Neural cell (in vitro differentiated cells): ENCODE measurements around the gene CPXM2. TPM values are rescaled to one million over a fixed set of nuclear protein-coding genes. Genes with fewer than 3 reads are reported as not detected.

Experiments
- H2AFZ ChIP-seq: fragments of 200-600, 300-800 bp; sonication (generic), shearing (Covaris generic); 2 replicates; pipeline ENCODE4 v1.6.0; 2014; ENCODE audit warnings: low read depth, mild to moderate bottlenecking, antibody characterized with exemption, low read length, moderate library complexity
- H3F3A ChIP-seq: fragments of 200-600 bp; shearing (Covaris generic); 2 replicates; pipeline ENCODE4 v1.6.1; 2016; ENCODE audit warnings: mild to moderate bottlenecking, moderate library complexity, mixed read lengths, antibody characterized with exemption, low read length; ENCODE audit not compliant: insufficient read depth, poor library complexity, severe bottlenecking
- H3K27ac ChIP-seq: fragments of 200-600, 300-800 bp; sonication (generic), shearing (Covaris generic); 2 replicates; pipeline ENCODE4 v1.5.1; 2014; ENCODE audit warnings: mild to moderate bottlenecking, low read length, moderate library complexity
- H3K27me3 ChIP-seq: fragments of 300-800, 200-600 bp; sonication (generic), shearing (Covaris generic); 2 replicates; pipeline ENCODE4 v1.6.0; 2014; ENCODE audit warnings: mild to moderate bottlenecking, low read depth, low read length, moderate library complexity; ENCODE audit not compliant: insufficient read depth
- H3K36me3 ChIP-seq: fragments of 300-800, 200-600 bp; sonication (generic), shearing (Covaris generic); 2 replicates; pipeline ENCODE4 v1.5.1; 2014; ENCODE audit warnings: mild to moderate bottlenecking, antibody characterized with exemption, low read length, moderate library complexity; ENCODE audit not compliant: insufficient read depth
- H3K4me2 ChIP-seq: fragments of 300-800, 200-600 bp; sonication (generic), shearing (Covaris generic); 2 replicates; pipeline ENCODE4 v1.6.0; 2014; ENCODE audit warnings: mild to moderate bottlenecking, low read length
- H3K4me3 ChIP-seq: fragments of 300-800, 200-600 bp; sonication (generic), shearing (Covaris generic); 2 replicates; pipeline ENCODE4 v1.5.1; 2014; ENCODE audit warnings: mild to moderate bottlenecking, low read length, moderate library complexity
- H3K79me2 ChIP-seq: fragments of 200-600 bp; shearing (Covaris generic); replicated peaks from 2 replicates; pipeline ENCODE4 v1.6.0; 2014; ENCODE audit warnings: mild to moderate bottlenecking, low read length, moderate library complexity; ENCODE audit not compliant: insufficient read depth
- H3K9ac ChIP-seq: fragments of 300-800, 200-600 bp; sonication (generic), shearing (Covaris generic); 2 replicates; pipeline ENCODE4 v1.6.1; 2016; ENCODE audit warnings: mild to moderate bottlenecking, low read length, mixed read lengths
- H3K9me2 ChIP-seq: fragments of 200-600 bp; shearing (Covaris generic); 2 replicates; pipeline ENCODE4 v1.6.1; 2016; ENCODE audit warnings: mild to moderate bottlenecking, low read length, mixed read lengths; ENCODE audit not compliant: insufficient read depth
- H3K9me3 ChIP-seq: fragments of 200-600, 300-800 bp; sonication (generic), shearing (Covaris generic); 2 replicates; pipeline ENCODE4 v1.6.1; 2016; ENCODE audit warnings: mild to moderate bottlenecking, mixed run types, low read length, moderate library complexity, mixed read lengths
- H4K20me1 ChIP-seq: fragments of 200-600 bp; shearing (Covaris generic); 2 replicates; pipeline ENCODE4 v1.6.1; 2016; ENCODE audit warnings: mild to moderate bottlenecking, mixed run types; ENCODE audit not compliant: insufficient read depth
- EP300 ChIP-seq: fragments of 450-650 bp; conservative IDR thresholded peaks from 2 replicates; pipeline ENCODE4 v1.6.1; 2014; ENCODE audit warnings: antibody characterized with exemption, mild to moderate bottlenecking, moderate library complexity; ENCODE audit not compliant: poor library complexity, severe bottlenecking
- EZH2 ChIP-seq: fragments of 200-600, 300-800 bp; shearing (Covaris generic), sonication (generic); IDR thresholded peaks from 2 replicates; pipeline ENCODE4 v1.6.1; 2014; ENCODE audit warnings: antibody characterized with exemption, low read length, borderline replicate concordance, mild to moderate bottlenecking; ENCODE audit not compliant: insufficient read depth, poor library complexity, severe bottlenecking
- MXI1 ChIP-seq: fragments of 450-650 bp; conservative IDR thresholded peaks from 2 replicates; pipeline ENCODE4 v1.6.1; 2014; ENCODE audit warnings: antibody characterized with exemption, mild to moderate bottlenecking; ENCODE audit not compliant: poor library complexity, severe bottlenecking
- POLR2AphosphoS5 ChIP-seq: IDR thresholded peaks from 2 replicates; pipeline ENCODE4 v1.6.1; 2012
- RAD21 ChIP-seq: fragments of 450-650 bp; conservative IDR thresholded peaks from 2 replicates; pipeline ENCODE4 v1.6.1; 2014; ENCODE audit warnings: antibody characterized with exemption, mild to moderate bottlenecking, moderate library complexity
- SMC3 ChIP-seq: fragments of 450-650 bp; conservative IDR thresholded peaks from 2 replicates; pipeline ENCODE4 v1.6.1; 2014; ENCODE audit warnings: antibody characterized with exemption, mild to moderate bottlenecking, moderate library complexity; ENCODE audit not compliant: poor library complexity
- TAF1 ChIP-seq: IDR thresholded peaks from 2 replicates; pipeline ENCODE4 v1.6.1; 2012; ENCODE audit warnings: low read depth
- polyA plus RNA-seq: library from polyadenylated mRNA; depleted of rRNA; stranded (reverse); fragments of >200 nt; gene quantifications from 2 replicates; pipeline ENCODE4 v1.2.3, GENCODE V29; 2014
- TF ChIP-seq, protein P1 (sequence below): IDR thresholded peaks from 2 replicates; pipeline ENCODE4 v1.6.1; 2012; ENCODE audit warnings: borderline replicate concordance
- TF ChIP-seq, protein P2 (sequence below): fragments of 450-650 bp; IDR thresholded peaks from 2 replicates; pipeline ENCODE4 v1.5.1; 2014; ENCODE audit warnings: antibody characterized with exemption, mild to moderate bottlenecking, moderate library complexity; ENCODE audit not compliant: poor library complexity, severe bottlenecking

Gene CPXM2
- polyA plus RNA-seq, 1 donor from 2014 or later: not detected

GRCh38 chr10:123790132-123790885, 101.3 kb downstream of the CPXM2 start:
- H3K9me3 ChIP-seq: no peaks in the 10 kb centered on the region
- H3K9me2 ChIP-seq: no peaks in the 10 kb centered on the region
- no peak for TF ChIP-seq RAD21
- TF ChIP-seq MXI1: no peak
- TF ChIP-seq, protein P1, sequence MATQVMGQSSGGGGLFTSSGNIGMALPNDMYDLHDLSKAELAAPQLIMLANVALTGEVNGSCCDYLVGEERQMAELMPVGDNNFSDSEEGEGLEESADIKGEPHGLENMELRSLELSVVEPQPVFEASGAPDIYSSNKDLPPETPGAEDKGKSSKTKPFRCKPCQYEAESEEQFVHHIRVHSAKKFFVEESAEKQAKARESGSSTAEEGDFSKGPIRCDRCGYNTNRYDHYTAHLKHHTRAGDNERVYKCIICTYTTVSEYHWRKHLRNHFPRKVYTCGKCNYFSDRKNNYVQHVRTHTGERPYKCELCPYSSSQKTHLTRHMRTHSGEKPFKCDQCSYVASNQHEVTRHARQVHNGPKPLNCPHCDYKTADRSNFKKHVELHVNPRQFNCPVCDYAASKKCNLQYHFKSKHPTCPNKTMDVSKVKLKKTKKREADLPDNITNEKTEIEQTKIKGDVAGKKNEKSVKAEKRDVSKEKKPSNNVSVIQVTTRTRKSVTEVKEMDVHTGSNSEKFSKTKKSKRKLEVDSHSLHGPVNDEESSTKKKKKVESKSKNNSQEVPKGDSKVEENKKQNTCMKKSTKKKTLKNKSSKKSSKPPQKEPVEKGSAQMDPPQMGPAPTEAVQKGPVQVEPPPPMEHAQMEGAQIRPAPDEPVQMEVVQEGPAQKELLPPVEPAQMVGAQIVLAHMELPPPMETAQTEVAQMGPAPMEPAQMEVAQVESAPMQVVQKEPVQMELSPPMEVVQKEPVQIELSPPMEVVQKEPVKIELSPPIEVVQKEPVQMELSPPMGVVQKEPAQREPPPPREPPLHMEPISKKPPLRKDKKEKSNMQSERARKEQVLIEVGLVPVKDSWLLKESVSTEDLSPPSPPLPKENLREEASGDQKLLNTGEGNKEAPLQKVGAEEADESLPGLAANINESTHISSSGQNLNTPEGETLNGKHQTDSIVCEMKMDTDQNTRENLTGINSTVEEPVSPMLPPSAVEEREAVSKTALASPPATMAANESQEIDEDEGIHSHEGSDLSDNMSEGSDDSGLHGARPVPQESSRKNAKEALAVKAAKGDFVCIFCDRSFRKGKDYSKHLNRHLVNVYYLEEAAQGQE: no peak
- TF ChIP-seq, protein P2, sequence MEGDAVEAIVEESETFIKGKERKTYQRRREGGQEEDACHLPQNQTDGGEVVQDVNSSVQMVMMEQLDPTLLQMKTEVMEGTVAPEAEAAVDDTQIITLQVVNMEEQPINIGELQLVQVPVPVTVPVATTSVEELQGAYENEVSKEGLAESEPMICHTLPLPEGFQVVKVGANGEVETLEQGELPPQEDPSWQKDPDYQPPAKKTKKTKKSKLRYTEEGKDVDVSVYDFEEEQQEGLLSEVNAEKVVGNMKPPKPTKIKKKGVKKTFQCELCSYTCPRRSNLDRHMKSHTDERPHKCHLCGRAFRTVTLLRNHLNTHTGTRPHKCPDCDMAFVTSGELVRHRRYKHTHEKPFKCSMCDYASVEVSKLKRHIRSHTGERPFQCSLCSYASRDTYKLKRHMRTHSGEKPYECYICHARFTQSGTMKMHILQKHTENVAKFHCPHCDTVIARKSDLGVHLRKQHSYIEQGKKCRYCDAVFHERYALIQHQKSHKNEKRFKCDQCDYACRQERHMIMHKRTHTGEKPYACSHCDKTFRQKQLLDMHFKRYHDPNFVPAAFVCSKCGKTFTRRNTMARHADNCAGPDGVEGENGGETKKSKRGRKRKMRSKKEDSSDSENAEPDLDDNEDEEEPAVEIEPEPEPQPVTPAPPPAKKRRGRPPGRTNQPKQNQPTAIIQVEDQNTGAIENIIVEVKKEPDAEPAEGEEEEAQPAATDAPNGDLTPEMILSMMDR: no peak
- TF ChIP-seq EZH2: no peak
- TF ChIP-seq EP300: no peak
- TF ChIP-seq TAF1: no peak
- TF ChIP-seq POLR2AphosphoS5: no peak
- no peak for TF ChIP-seq SMC3
- no peak overlapping the region for H2AFZ ChIP-seq
- no peak overlapping the region for H3K4me3 ChIP-seq
- no peak overlapping the region for H3K27ac ChIP-seq
- H3K4me2 ChIP-seq: no peak overlapping the region
- H3K27me3 ChIP-seq: peaks cover 11% of the 10 kb centered on the region
- H3K79me2 ChIP-seq: no peaks in the 10 kb centered on the region
- H3K9ac ChIP-seq: no peak overlapping the region
- H3K36me3 ChIP-seq: no peaks in the 10 kb centered on the region
- H3F3A ChIP-seq: no peaks in the 10 kb centered on the region
- H4K20me1 ChIP-seq: no peaks in the 10 kb centered on the region

GRCh38 chr10:123788981-123789380, 102.6 kb downstream of the CPXM2 start:
- Histone ChIP-seq H3K9ac (no peak overlapping the region), H3K9me3 (no peaks in the 10 kb centered on the region), H3K36me3 (no peaks in the 10 kb centered on the region), H3K4me2 (no peak overlapping the region), H3K27me3 (peaks cover 20% of the 10 kb centered on the region), H2AFZ (no peak overlapping the region), H3K4me3 (no peak overlapping the region), H4K20me1 (no peaks in the 10 kb centered on the region), H3K27ac (no peak overlapping the region), H3F3A (no peaks in the 10 kb centered on the region), H3K79me2 (no peaks in the 10 kb centered on the region), H3K9me2 (no peaks in the 10 kb centered on the region)
- TF ChIP-seq POLR2AphosphoS5 (no peak), TAF1 (no peak), EZH2 (no peak), RAD21 (no peak), SMC3 (no peak), EP300 (no peak), MXI1 (no peak)
- TF ChIP-seq, protein P1: no peak
- TF ChIP-seq, protein P2: no peak
